Measurements from ENCODE around the gene ZBTB7B.

Gene ZBTB7B

GRCh38 chr1:155002464-155003226, at the start of gene ZBTB7B:
TSS of gene ZBTB7B (plus strand) at chr1:155002802. CDS start at chr1:155014661, 11,859 bp downstream.
- H3K4me3 Mint-ChIP-seq = peak within 1 kb of the TSS; percentile 99
- no peaks in the 10 kb centered on the region for H3K27me3 Mint-ChIP-seq
- no peaks in the 10 kb centered on the region for H3K9me3 Mint-ChIP-seq
- peaks cover 50% of the 10 kb centered on the region for H3K36me3 Mint-ChIP-seq (ENCODE audit: low read depth)
- peak within 1 kb of the TSS; percentile 100 for H3K27ac Mint-ChIP-seq
- intact Hi-C loops (cut with micrococcal nuclease) = no loop called here
- peaks cover 69% of the 10 kb centered on the region for H3K4me1 Mint-ChIP-seq (ENCODE audit: low read depth)

DNA sequence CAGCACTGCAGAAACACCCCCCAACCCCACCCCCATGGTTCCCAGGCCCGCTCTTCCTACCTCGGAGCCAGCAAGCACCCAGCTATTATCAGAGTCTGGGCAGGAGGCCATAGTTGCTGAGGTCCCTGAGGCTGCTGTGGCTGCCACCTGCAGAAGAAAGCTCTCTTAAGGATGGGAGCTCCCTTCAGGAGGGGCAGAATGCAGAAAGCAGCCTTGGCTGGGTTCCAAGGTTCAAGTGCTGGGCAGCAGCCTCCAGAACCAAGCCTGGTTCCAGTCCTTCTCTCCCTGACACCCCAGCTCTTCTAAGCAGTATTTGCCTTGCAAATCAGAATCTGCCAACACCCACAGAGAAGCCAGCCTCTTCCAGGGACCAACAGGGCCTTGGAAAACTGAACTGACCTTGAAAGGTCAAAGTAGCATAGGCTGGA, 49.0 kb upstream of the ZBTB7B start:
- H3K27me3 Mint-ChIP-seq = no peaks in the 10 kb centered on the region
- H3K4me3 Mint-ChIP-seq = no peak overlapping the region
- peaks cover 58% of the 10 kb centered on the region for H3K36me3 Mint-ChIP-seq (ENCODE audit: low read depth)
- H3K4me1 Mint-ChIP-seq (ENCODE audit: low read depth) = peaks cover 68% of the 10 kb centered on the region
- H3K9me3 Mint-ChIP-seq = no peaks in the 10 kb centered on the region
- intact Hi-C loops (cut with micrococcal nuclease) = no loop called here
- no peak overlapping the region for H3K27ac Mint-ChIP-seq

- no peaks in the 10 kb centered on the region for H3K27me3 Mint-ChIP-seq
- no peaks in the 10 kb centered on the region for H3K9me3 Mint-ChIP-seq
- peaks cover 58% of the 10 kb centered on the region for H3K36me3 Mint-ChIP-seq (ENCODE audit: low read depth)
- H3K27ac Mint-ChIP-seq = no peak overlapping the region
- peaks cover 74% of the 10 kb centered on the region for H3K4me1 Mint-ChIP-seq (ENCODE audit: low read depth)
- intact Hi-C loops (cut with micrococcal nuclease) = no loop called here
- no peak overlapping the region for H3K4me3 Mint-ChIP-seq
Observed at GRCh38 chr1:154954541-154954940, 48.1 kb upstream of the ZBTB7B start.

DNA sequence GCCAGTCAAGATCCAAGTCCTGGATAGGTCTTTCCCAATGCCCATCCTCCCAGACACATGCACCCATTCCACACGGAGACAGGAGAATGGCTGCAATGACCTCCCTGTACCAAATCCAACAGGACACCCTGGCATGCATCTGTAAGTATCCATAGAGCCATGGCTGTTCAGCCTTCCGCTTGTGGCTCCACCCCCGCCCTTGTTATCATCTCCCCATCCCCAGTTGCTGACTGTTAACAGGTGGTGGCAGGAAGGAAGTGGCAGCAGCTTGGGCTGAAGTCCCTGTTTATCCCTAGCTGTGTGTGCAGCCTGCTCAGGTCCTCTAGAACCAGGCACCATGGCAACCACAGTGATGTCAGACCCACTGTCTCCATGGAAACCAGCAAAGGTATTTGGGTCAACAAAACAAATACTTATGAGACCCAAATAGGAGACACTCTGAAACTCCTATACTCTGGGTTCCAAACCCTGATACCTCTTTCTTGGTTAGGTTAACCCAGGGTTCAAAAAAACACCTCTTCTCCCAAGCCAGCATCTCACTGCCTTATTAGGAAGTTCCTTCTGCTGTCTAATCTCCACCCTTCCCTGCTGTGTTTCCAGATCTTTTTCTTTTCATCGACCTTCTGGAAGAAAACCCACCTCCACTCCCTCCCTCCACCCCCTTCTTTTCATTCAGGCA, 47.4 kb upstream of the ZBTB7B start:
- peaks cover 61% of the 10 kb centered on the region for H3K36me3 Mint-ChIP-seq (ENCODE audit: low read depth)
- peak overlapping the region; percentile 92 for H3K27ac Mint-ChIP-seq
- peak overlapping the region; percentile 96 for H3K4me3 Mint-ChIP-seq
- no peaks in the 10 kb centered on the region for H3K27me3 Mint-ChIP-seq
- no peaks in the 10 kb centered on the region for H3K9me3 Mint-ChIP-seq
- intact Hi-C loops (cut with micrococcal nuclease) = no loop called here
- H3K4me1 Mint-ChIP-seq (ENCODE audit: low read depth) = peaks cover 78% of the 10 kb centered on the region

GRCh38 chr1:154955718-154956543, 46.7 kb upstream of the ZBTB7B start, which contains the start of gene PBXIP1:
TSS of gene PBXIP1 (minus strand) at chr1:154956099. CDS start at chr1:154953721, 2,378 bp downstream.
- no peaks in the 10 kb centered on the region for H3K9me3 Mint-ChIP-seq
- intact Hi-C loops (cut with micrococcal nuclease) = no loop called here
- H3K27ac Mint-ChIP-seq = peak within 1 kb of the TSS; percentile 92
- H3K27me3 Mint-ChIP-seq = no peaks in the 10 kb centered on the region
- peaks cover 85% of the 10 kb centered on the region for H3K4me1 Mint-ChIP-seq (ENCODE audit: low read depth)
- peaks cover 54% of the 10 kb centered on the region for H3K36me3 Mint-ChIP-seq (ENCODE audit: low read depth)
- H3K4me3 Mint-ChIP-seq = peak within 1 kb of the TSS; percentile 96

DNA sequence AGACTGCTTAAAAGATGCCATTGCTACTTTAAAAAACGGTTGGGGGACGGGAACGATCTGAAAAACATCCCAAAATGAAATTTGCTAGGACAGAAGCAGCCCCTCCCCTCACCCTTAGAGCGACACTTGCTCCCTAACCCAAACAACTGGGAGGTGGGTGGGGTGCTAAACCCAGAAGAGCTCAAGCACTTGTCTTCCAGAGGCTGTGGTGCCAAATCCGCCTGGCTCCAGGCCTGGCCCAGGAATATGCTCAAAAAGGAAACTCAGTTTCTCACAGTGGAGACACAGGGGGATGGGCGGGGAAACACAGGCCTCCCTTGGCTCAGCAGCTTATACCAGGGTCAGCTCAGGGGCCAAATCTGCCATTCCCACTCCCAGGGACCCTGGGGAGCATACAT, 46.1 kb upstream of the ZBTB7B start:
- Mint-ChIP-seq H3K27ac (peak overlapping the region; percentile 92), H3K4me1 (ENCODE audit: low read depth) (peaks cover 86% of the 10 kb centered on the region), H3K4me3 (peak overlapping the region; percentile 96), H3K9me3 (no peaks in the 10 kb centered on the region), H3K36me3 (ENCODE audit: low read depth) (peaks cover 48% of the 10 kb centered on the region), H3K27me3 (no peaks in the 10 kb centered on the region)
- intact Hi-C loops (cut with micrococcal nuclease) = no loop called here

- intact Hi-C loops (cut with micrococcal nuclease) = no loop called here
- no peaks in the 10 kb centered on the region for H3K27me3 Mint-ChIP-seq
- no peak overlapping the region for H3K4me3 Mint-ChIP-seq
- H3K9me3 Mint-ChIP-seq = no peaks in the 10 kb centered on the region
- no peak overlapping the region for H3K27ac Mint-ChIP-seq
- peaks cover 81% of the 10 kb centered on the region for H3K4me1 Mint-ChIP-seq (ENCODE audit: low read depth)
- H3K36me3 Mint-ChIP-seq (ENCODE audit: low read depth) = peaks cover 44% of the 10 kb centered on the region
Observed at GRCh38 chr1:154957091-154957657, 45.4 kb upstream of the ZBTB7B start.

GRCh38 chr1:154958036-154958435, 44.6 kb upstream of the ZBTB7B start:
- intact Hi-C loops (cut with micrococcal nuclease) = no loop called here
- no peaks in the 10 kb centered on the region for H3K9me3 Mint-ChIP-seq
- no peak overlapping the region for H3K4me3 Mint-ChIP-seq
- no peaks in the 10 kb centered on the region for H3K27me3 Mint-ChIP-seq
- peaks cover 81% of the 10 kb centered on the region for H3K4me1 Mint-ChIP-seq (ENCODE audit: low read depth)
- no peak overlapping the region for H3K27ac Mint-ChIP-seq
- peaks cover 44% of the 10 kb centered on the region for H3K36me3 Mint-ChIP-seq (ENCODE audit: low read depth)

DNA sequence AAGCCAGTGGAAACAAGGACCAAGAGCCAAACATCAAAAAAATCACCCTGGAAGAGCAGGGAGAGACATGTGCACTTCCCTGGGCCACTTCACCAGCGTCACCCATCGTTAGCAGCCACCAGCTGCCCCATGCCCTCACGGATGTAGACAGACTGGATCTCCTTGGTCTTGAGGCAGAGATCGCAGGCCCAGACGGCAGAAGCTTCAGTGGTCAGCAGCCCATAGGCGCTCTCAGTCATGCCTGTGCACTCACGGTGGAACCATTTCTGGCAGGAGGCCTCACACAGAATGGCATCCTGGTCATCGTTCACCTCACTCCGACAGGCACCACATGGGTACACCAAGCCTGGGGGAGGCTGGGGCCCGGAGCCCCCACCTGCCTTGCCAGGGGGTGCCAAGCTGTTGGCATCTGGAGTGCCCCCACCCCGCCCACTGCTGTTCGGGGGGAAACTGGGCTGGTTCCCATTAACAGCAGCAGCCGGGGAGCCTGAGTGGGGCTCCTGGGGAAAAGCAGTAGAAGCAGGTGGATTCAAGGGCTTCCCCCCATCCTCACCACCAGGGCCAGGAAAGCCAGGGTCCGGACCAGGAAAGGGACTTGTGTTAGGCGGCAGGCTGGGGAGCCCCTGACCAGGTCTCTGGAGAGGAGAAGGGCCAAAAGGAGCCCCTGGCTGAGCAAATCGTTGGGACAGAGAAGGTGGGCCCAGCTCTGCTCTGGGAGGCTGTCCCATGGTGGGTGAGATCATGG, 43.7 kb upstream of the ZBTB7B start:
- Mint-ChIP-seq H3K4me1 (ENCODE audit: low read depth) (peaks cover 80% of the 10 kb centered on the region), H3K27me3 (no peaks in the 10 kb centered on the region), H3K27ac (no peak overlapping the region), H3K4me3 (no peak overlapping the region), H3K9me3 (no peaks in the 10 kb centered on the region), H3K36me3 (ENCODE audit: low read depth) (peaks cover 48% of the 10 kb centered on the region)
- intact Hi-C loops (cut with micrococcal nuclease) = no loop called here

- no peak overlapping the region for H3K4me3 Mint-ChIP-seq
- no peaks in the 10 kb centered on the region for H3K9me3 Mint-ChIP-seq
- no peaks in the 10 kb centered on the region for H3K27me3 Mint-ChIP-seq
- H3K4me1 Mint-ChIP-seq (ENCODE audit: low read depth) = peaks cover 77% of the 10 kb centered on the region
- H3K36me3 Mint-ChIP-seq (ENCODE audit: low read depth) = peaks cover 54% of the 10 kb centered on the region
- intact Hi-C loops (cut with micrococcal nuclease) = no loop called here
- no peak overlapping the region for H3K27ac Mint-ChIP-seq
Observed at GRCh38 chr1:154959426-154959780, 43.2 kb upstream of the ZBTB7B start.

- no peaks in the 10 kb centered on the region for H3K9me3 Mint-ChIP-seq
- H3K4me3 Mint-ChIP-seq = peak overlapping the region; percentile 87
- H3K27me3 Mint-ChIP-seq = no peaks in the 10 kb centered on the region
- H3K4me1 Mint-ChIP-seq (ENCODE audit: low read depth) = peaks cover 71% of the 10 kb centered on the region
- intact Hi-C loops (cut with micrococcal nuclease) = loop anchor here (5.0 to 10.0 kb wide), 2 partner anchors 37 to 124 kb away; no protein-coding TSS in a partner anchor
- peaks cover 65% of the 10 kb centered on the region for H3K36me3 Mint-ChIP-seq (ENCODE audit: low read depth)
- H3K27ac Mint-ChIP-seq = peak overlapping the region; percentile 90
Observed at GRCh38 chr1:154960446-154961136, 42.0 kb upstream of the ZBTB7B start.

DNA sequence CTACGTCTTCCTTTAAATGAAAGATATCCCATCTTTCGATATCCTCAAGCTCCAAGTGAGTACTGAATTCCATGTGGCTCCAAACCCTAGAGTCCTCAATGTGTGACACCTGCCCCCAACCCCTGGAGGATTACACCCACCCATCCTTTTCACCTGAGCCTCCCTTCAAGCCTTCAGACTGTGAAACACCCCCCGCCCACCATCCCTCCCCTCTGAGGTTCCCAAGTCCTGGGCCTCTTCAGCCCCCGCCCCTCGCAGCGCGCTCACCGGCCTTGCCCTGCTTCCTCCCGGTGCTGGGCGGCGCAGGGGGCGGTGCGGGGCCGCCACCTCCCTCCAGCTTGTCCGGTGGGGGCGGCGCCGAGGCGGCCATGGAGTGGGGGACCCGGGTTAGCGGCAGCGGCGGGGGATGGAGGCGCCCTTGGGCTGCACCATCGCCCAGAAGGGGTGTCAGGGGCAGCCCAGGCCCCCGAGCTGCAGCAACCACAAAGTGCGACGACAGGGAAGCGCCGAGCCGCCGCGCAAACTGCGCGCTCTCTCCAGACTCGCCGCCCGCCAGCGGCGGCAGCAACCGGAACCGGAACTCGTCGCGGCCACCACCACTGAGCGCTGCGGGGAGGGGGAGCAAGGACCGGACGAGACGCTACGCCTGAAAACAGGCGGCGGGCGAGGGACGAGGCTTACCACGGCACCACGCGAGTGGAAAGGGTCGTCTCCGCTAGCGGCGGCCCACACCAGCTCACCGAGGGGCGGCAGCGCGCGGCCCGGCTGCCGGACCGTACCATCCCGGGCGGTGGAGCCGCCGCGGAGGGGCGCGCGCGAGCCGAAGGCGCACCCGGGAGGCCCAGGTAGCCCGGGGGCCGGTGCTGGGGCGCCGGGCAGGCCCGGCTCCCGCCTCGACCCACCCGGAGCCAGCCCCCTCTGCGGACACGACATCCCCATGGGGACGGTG, 41.1 kb upstream of the ZBTB7B start, which contains the start of gene PYGO2:
PYGO2 (minus strand) TSS at position 576 of the 949 bp plus-strand sequence; CDS start at position 370, 206 bp downstream.
- H3K27me3 Mint-ChIP-seq = no peaks in the 10 kb centered on the region
- no peaks in the 10 kb centered on the region for H3K9me3 Mint-ChIP-seq
- peaks cover 68% of the 10 kb centered on the region for H3K36me3 Mint-ChIP-seq (ENCODE audit: low read depth)
- peaks cover 63% of the 10 kb centered on the region for H3K4me1 Mint-ChIP-seq (ENCODE audit: low read depth)
- peak within 1 kb of the TSS; percentile 90 for H3K27ac Mint-ChIP-seq
- intact Hi-C loops (cut with micrococcal nuclease) = loop anchor here (5.0 to 10.0 kb wide), 2 partner anchors 36 to 123 kb away; no protein-coding TSS in a partner anchor
- peak within 1 kb of the TSS; percentile 87 for H3K4me3 Mint-ChIP-seq
